Nephron (organoid): ENCODE results near the gene ASAP2.

Source experiments
- H3K27ac Mint-ChIP-seq, 3 experiments: 2 replicates each; pipeline ENCODE4 v1.8.0; 2020; ENCODE audit warnings: mixed read lengths in 3 of 3, mild to moderate bottlenecking in 2 of 3, moderate library complexity in 1 of 3
- H3K27me3 Mint-ChIP-seq: 2 replicates; pipeline ENCODE4 v1.8.0; 2021; ENCODE audit warnings: low read depth, mild to moderate bottlenecking, moderate library complexity, mixed read lengths
- H3K36me3 Mint-ChIP-seq: 2 replicates; pipeline ENCODE4 v1.8.0; 2020; ENCODE audit warnings: low read depth, mixed read lengths
- H3K4me1 Mint-ChIP-seq: 2 replicates; pipeline ENCODE4 v1.8.0; 2020; ENCODE audit warnings: mixed read lengths
- H3K4me3 Mint-ChIP-seq, 3 experiments: 2 replicates each; pipeline ENCODE4 v1.8.0; 2020; ENCODE audit warnings: mild to moderate bottlenecking in 3 of 3, mixed read lengths in 3 of 3, moderate library complexity in 2 of 3
- H3K9me3 Mint-ChIP-seq: 2 replicates; pipeline ENCODE4 v1.8.0; 2020; ENCODE audit warnings: mixed read lengths
- CTCF ChIP-seq, 3 experiments: fragments of 200-600 bp; sonication (generic); IDR thresholded peaks; one replicate each; pipeline ENCODE4 v1.5.0; 2021; ENCODE audit warnings: antibody characterized with exemption in 3 of 3; ENCODE audit not compliant: unreplicated experiment in 3 of 3

The ASAP2 gene

GRCh38 chr2:9384521-9384920 is 177.9 kb downstream of the ASAP2 start:
- peaks cover 4% of the 10 kb centered on the region for H3K4me1 Mint-ChIP-seq
- H3K27me3 Mint-ChIP-seq: no peaks in the 10 kb centered on the region
- no peaks in the 10 kb centered on the region for H3K9me3 Mint-ChIP-seq
- H3K36me3 Mint-ChIP-seq: peaks cover 55% of the 10 kb centered on the region
- no peak overlapping the region for H3K4me3 Mint-ChIP-seq
- no peak for TF ChIP-seq CTCF (IDR thresholded peaks at IDR 0.05; ENCODE audit: unreplicated experiment in 3 of 3)
- no peak overlapping the region for H3K27ac Mint-ChIP-seq

GRCh38 chr2:9385841-9386240 is 179.2 kb downstream of the ASAP2 start:
- Mint-ChIP-seq H3K4me3 (no peak overlapping the region), H3K4me1 (peaks cover 4% of the 10 kb centered on the region), H3K27me3 (no peaks in the 10 kb centered on the region), H3K27ac (no peak overlapping the region), H3K36me3 (peaks cover 63% of the 10 kb centered on the region), H3K9me3 (no peaks in the 10 kb centered on the region)
- no peak for TF ChIP-seq CTCF (IDR thresholded peaks at IDR 0.05; ENCODE audit: unreplicated experiment in 3 of 3)

GRCh38 chr2:9388199-9388681 is 181.6 kb downstream of the ASAP2 start:
- H3K36me3 Mint-ChIP-seq: peaks cover 51% of the 10 kb centered on the region
- TF ChIP-seq CTCF (IDR thresholded peaks at IDR 0.05; ENCODE audit: unreplicated experiment in 3 of 3): no peak
- peaks cover 16% of the 10 kb centered on the region for H3K4me1 Mint-ChIP-seq
- no peak overlapping the region for H3K27ac Mint-ChIP-seq
- H3K27me3 Mint-ChIP-seq: no peaks in the 10 kb centered on the region
- no peak overlapping the region for H3K4me3 Mint-ChIP-seq
- H3K9me3 Mint-ChIP-seq: no peaks in the 10 kb centered on the region

GRCh38 chr2:9388950-9389911 is 182.6 kb downstream of the ASAP2 start:
- Mint-ChIP-seq H3K4me3 (no peak overlapping the region), H3K36me3 (peaks cover 51% of the 10 kb centered on the region), H3K27ac (no peak overlapping the region), H3K27me3 (no peaks in the 10 kb centered on the region), H3K9me3 (no peaks in the 10 kb centered on the region), H3K4me1 (peaks cover 22% of the 10 kb centered on the region)
- TF ChIP-seq CTCF (IDR thresholded peaks at IDR 0.05; ENCODE audit: unreplicated experiment in 3 of 3): no peak

GRCh38 chr2:9390151-9390850 is 183.7 kb downstream of the ASAP2 start:
- Mint-ChIP-seq H3K36me3 (peaks cover 52% of the 10 kb centered on the region), H3K27me3 (no peaks in the 10 kb centered on the region), H3K9me3 (no peaks in the 10 kb centered on the region), H3K4me1 (peaks cover 26% of the 10 kb centered on the region), H3K27ac (peak overlapping the region in 2 of 3 experiments; percentile 30 to 53), H3K4me3 (no peak overlapping the region)
- TF ChIP-seq CTCF (IDR thresholded peaks at IDR 0.05; ENCODE audit: unreplicated experiment in 3 of 3): no peak
